Right lobe of liver (tissue), 4 donors: Measurements from ENCODE around the gene PHKB.

ENCODE experiments used
- CTCF ChIP-seq, 4 donors: fragments of 200-600 bp in 3 of 4; fragments of 450-650 bp in 1 of 4; IDR thresholded peaks; one replicate each; pipeline versions ENCODE4 v1.5.1 to v1.8.0; 2016 to 2022; ENCODE audit warnings: antibody characterized with exemption in 4 of 4, mild to moderate bottlenecking in 2 of 4
- POLR2A ChIP-seq: fragments of 450-650 bp; IDR thresholded peaks from one replicate; pipeline ENCODE4 v1.6.1; 2017; ENCODE audit warnings: antibody characterized with exemption, mild to moderate bottlenecking
- donor health status: DM: no; HTN: no; CAD: no.
- donor health status: DM: no; HTN: no; CAD: no.
- donor health status: DM: no; HTN: yes; CAD: no.

DNA sequence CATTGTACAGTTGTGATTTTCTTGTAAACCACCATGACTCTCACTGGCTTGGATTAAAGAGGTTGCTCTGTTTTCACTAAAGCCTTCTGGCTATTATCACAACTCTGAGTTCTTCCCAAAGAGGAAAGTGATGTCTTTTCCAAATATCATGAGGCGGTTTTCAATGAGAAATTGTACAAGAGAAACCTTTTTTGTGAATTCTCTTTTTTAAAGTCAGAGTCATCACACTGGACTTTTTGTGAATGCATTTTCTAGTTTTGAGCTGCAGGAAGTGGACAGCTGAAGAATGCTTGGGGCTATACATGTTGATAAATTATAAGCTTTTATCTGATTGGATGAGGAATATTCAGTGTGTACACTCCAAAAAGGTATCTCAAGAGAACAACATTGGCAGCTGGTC, 100.2 kb downstream of the PHKB start:
- TF ChIP-seq CTCF (IDR thresholded peaks at IDR 0.05) (no peak), POLR2A (no peak)
